SK-N-SH treated with all-trans-retinoic acid at 6 μM for 48 hours (cell line): ENCODE results near the gene MRPL52.

Experiments used
- ARNTL ChIP-seq: fragments of 450-650 bp; formaldehyde crosslinking; IDR thresholded peaks from 2 replicates; pipeline ENCODE4 v1.5.0; 2020; ENCODE audit warnings: low read depth, mild to moderate bottlenecking, moderate library complexity, borderline replicate concordance
- OSR1 ChIP-seq: fragments of 250-450 bp; sonication (Bioruptor Pico); IDR thresholded peaks from 2 replicates; pipeline ENCODE4 v1.8.0; 2022; ENCODE audit warnings: moderate library complexity, mild to moderate bottlenecking, inconsistent platforms
- PATZ1 ChIP-seq: fragments of 250-450 bp; sonication (Bioruptor Pico); IDR thresholded peaks from 2 replicates; pipeline ENCODE4 v1.8.0; 2020; ENCODE audit warnings: mild to moderate bottlenecking, moderate library complexity, borderline replicate concordance
- RARB ChIP-seq: fragments of 250-450 bp; sonication (Bioruptor Pico); IDR thresholded peaks from 2 replicates; pipeline ENCODE4 v1.8.0; 2021; ENCODE audit warnings: mild to moderate bottlenecking, moderate library complexity
- SNAI2 ChIP-seq: fragments of 250-450 bp; sonication (Bioruptor Pico); IDR thresholded peaks from 2 replicates; pipeline ENCODE4 v1.5.0; 2020; ENCODE audit warnings: mild to moderate bottlenecking, moderate library complexity
- TCF4 ChIP-seq: fragments of 250-450 bp; sonication (Bioruptor Pico); IDR thresholded peaks from 2 replicates; pipeline ENCODE4 v1.8.0; 2021; ENCODE audit warnings: mild to moderate bottlenecking, moderate library complexity, borderline replicate concordance
- ZFP3 ChIP-seq: fragments of 250-450 bp; sonication (Bioruptor Pico); IDR thresholded peaks from 2 replicates; pipeline ENCODE4 v1.5.0; 2020; ENCODE audit warnings: mild to moderate bottlenecking, moderate library complexity
- ZFP30 ChIP-seq: fragments of 450-650 bp; formaldehyde crosslinking; IDR thresholded peaks from 2 replicates; pipeline ENCODE4 v1.5.0; 2022; ENCODE audit warnings: mild to moderate bottlenecking, moderate library complexity
- TF ChIP-seq, protein P1 (sequence below): fragments of 250-450 bp; sonication (Bioruptor Pico); IDR thresholded peaks from 2 replicates; pipeline ENCODE4 v1.5.0; 2020; ENCODE audit warnings: mild to moderate bottlenecking, moderate library complexity

GRCh38 chr14:22882529-22883172 lies 53.0 kb downstream of the MRPL52 start:
- TF ChIP-seq PATZ1 (CRISPR knock-in tag) (no peak), ARNTL (CRISPR knock-in tag) (no peak), SNAI2 (CRISPR knock-in tag) (no peak), ZFP3 (CRISPR knock-in tag) (no peak), OSR1 (CRISPR knock-in tag) (no peak), RARB (CRISPR knock-in tag) (no peak), TCF4 (CRISPR knock-in tag) (no peak), ZFP30 (CRISPR knock-in tag) (no peak)
- TF ChIP-seq, protein P1, sequence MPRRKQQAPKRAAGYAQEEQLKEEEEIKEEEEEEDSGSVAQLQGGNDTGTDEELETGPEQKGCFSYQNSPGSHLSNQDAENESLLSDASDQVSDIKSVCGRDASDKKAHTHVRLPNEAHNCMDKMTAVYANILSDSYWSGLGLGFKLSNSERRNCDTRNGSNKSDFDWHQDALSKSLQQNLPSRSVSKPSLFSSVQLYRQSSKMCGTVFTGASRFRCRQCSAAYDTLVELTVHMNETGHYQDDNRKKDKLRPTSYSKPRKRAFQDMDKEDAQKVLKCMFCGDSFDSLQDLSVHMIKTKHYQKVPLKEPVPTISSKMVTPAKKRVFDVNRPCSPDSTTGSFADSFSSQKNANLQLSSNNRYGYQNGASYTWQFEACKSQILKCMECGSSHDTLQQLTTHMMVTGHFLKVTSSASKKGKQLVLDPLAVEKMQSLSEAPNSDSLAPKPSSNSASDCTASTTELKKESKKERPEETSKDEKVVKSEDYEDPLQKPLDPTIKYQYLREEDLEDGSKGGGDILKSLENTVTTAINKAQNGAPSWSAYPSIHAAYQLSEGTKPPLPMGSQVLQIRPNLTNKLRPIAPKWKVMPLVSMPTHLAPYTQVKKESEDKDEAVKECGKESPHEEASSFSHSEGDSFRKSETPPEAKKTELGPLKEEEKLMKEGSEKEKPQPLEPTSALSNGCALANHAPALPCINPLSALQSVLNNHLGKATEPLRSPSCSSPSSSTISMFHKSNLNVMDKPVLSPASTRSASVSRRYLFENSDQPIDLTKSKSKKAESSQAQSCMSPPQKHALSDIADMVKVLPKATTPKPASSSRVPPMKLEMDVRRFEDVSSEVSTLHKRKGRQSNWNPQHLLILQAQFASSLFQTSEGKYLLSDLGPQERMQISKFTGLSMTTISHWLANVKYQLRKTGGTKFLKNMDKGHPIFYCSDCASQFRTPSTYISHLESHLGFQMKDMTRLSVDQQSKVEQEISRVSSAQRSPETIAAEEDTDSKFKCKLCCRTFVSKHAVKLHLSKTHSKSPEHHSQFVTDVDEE (CRISPR knock-in tag) = no peak
